NCI-H1092 treated with DMSO at 0.1 percent for 48 hours (cell line): Measurements from ENCODE around the gene LZTR1.

Source experiments
- DNase-seq: peaks from one replicate; lab custom pipeline; 2025; lab: John Stamatoyannopoulos, UW

The LZTR1 gene

DNA sequence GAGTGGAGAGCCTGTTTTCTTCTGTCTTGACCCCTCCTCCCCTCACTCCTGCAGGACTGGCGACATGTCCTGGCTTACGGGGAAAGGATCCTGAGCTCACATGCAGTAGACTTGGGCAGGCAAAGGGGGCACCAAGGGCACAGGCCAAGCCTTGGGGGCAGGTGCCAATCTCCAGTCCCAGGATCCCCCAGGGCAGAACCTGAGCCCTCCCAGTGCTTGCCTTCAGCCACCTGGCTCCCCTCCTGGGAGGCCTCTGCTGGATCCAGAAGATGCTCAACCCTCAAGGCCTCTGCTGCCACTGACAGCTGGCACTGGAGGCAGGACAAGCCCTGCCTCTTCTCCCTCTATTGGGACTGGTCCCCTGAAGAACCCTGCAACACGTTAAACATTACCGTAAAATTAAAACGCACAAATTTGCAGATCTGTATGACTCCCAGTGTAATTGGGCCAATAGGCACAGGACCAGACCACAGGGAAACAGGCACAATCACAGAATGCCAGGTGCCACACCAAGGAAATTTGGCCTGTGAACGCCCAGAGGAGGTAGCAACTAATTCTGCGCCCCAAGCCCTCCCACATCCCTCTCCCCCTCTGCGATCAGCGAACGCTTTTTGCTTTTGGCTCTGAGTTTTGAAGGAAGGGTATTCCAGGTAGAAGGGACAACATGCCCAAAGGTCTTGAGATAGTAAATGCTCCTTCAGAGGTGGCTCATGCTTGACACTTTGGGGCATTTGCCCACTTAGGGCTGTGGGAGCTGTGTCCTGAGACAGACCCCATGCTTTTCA is 967 bp upstream of the LZTR1 start:
- DNase-seq = no peak

DNA sequence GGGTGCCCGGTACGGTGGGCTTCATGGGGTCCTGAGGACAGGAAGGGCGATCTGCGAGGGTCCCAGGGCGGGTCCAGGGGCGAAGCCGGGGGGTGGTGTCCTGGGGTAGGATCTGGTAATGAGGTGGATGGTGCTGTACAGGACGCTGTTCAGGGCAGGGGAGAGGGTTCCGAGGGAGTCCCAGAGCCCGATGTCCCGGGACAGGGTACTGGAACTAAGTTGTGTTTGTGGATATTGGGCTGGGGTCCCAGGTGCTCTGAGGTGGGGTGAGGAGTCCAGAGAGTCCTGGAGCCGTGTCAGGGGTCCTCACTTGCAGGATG is 426 bp downstream of the LZTR1 start:
- no peak for DNase-seq

DNA sequence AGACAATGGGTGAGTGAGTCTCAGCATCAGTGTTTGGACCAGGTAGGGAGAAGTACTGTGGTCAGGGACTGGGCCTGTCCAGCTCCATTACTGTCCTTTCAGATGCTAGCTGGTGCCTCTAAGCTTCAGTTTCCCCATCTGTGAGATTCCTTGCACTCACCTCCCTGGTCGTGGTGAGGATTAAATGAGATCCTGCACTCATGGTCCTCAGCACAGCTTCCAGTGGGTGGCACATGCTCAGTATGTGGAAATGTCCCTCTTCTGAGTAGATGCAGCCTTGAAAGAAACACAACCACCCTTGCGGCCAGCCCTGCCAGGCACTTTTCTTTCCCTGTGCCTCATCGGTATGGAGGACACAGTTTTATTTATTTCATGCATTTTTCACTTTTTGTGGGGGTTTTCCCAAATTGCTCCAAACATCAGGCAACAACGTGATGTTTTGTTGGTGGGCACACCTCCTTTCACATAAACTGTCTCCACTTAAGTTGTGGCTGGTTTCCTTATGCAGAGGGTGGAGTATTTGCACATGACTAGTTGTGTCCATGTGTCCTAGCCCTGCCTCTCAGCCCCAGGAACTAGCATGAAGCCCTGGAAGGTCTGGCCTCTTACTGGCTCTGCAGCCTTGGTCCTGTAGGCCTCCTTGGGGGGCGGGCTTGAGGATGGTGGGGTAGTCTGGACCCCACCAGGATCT is 1.1 kb downstream of the LZTR1 start:
- DNase-seq = no peak

DNA sequence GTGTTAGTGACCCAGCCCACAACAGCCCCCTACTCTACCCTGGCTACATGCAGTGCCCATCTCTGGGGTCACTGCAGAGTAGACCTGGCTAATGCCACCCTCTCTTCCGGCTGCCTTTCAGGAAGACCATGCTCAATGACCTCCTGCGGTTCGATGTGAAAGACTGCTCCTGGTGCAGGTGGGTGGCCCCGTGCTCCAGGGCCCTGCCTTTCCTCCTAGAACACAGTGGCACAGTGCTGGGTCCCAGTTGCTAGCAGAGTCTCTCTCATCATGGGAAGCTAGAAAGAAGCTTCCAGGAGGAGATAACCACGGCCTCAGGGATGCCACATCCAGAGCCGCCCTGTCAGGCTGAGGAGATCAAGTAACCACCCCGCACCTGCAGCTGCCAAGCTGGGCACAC is 3.6 kb downstream of the LZTR1 start:
- DNase-seq = no peak

DNA sequence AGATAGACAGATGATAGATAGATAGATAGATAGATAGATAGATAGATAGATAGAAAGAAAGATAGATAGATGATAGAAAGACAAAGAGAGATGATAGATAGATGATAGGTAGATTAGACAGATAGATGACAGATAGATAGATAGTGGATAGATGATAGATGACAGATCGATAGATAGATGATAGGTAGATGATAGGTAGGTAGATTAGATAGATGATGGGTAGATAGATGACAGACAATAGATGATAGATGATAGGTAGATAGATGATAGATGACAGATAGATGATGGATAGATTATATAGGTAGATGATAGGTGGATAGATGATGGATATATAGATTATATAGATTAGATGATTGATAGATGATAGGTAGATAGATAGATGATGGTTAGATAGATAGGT is 4.3 kb downstream of the LZTR1 start:
- DNase-seq = no peak

DNA sequence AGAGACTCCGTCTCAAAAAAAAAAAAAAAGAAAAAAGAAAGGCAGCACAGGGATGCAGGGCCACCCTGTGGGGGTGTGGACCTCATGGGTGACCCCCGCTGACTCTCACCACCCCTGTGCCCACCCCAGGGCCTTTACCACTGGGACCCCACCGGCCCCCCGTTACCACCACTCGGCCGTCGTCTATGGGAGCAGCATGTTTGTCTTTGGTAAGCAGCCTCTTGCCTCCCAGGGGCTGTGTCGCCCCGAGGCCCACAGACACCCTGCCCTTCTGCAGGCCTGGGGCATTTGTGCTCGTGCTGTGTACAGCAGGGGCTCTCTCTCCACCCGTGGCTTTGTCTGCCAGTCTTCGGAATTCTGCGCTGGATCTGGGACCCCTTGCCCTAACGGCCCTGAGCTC is 5.3 kb downstream of the LZTR1 start:
- DNase-seq = no peak

DNA sequence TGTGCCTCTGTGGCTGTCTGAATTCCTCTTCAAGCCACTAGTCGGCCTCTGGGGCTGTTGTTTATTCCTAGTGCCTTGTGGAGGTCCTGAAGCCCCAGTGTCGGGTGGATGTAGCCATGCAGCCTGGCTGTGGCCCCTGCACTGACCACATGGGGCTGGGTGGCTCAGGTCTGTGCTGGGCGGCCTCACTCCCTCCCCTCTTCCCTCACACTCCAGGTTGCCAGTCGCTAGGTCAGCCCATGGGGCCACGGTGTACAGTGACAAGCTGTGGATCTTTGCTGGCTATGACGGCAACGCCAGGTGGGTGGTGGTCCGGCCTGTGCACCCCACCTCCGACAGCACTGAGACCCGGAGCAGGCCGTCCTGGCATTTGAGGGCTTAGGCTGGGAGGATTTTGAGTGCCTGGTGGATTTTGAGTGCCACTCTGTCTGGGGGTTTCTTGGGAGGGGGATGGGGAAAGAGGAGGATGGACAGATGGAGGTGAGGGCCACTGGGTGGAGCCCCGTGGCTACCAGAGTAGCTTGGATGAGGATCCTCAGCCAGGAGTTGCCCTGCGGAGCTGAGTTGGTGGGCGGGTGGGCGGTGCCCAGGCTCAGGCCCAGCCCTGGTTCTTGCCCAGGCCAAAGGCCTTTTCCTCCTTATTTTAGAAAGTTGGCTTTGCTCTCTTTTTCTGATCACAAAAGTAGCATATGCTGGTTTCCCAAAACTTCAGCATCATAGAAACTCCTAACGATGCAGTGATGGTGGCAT is 6.7 kb downstream of the LZTR1 start:
- DNase-seq = no peak

DNA sequence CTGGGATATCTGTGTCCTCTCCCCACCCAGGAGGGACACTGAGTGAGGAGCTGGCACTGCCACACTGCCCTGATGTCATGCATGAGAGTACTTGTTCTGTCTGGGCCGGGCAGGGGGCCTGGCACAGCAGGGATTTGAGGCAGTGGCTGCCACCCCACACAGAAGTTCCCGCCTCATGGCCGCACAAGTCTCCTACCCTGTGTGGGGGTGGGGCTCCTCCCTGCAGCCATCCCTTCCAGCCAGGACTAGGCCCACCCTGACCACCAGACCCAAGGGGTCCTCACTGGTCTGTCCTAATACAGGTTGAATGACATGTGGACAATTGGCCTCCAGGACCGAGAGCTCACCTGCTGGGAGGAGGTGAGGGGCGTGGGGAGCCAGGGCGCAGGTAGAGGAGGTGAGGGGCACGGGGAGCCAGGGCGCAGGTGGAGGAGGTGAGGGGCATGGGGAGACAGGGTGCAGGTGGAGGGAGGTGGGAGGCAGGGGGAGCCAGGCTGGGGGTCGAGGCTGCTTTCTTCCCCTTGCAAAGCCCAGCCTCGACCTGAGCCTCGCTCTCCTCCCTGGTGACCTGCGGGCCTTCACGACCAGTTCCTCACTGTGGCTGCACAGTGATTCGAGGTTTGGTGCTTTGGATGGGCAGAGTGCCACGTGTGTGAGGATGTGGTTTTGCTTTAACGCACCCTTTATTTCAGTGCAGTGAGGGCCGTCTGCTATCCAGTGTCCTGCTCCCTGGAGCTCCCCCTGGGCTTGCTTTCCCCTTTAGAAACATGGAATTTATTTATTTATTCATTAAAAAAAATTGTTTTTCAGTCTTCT is 7.4 kb downstream of the LZTR1 start:
- no peak for DNase-seq

DNA sequence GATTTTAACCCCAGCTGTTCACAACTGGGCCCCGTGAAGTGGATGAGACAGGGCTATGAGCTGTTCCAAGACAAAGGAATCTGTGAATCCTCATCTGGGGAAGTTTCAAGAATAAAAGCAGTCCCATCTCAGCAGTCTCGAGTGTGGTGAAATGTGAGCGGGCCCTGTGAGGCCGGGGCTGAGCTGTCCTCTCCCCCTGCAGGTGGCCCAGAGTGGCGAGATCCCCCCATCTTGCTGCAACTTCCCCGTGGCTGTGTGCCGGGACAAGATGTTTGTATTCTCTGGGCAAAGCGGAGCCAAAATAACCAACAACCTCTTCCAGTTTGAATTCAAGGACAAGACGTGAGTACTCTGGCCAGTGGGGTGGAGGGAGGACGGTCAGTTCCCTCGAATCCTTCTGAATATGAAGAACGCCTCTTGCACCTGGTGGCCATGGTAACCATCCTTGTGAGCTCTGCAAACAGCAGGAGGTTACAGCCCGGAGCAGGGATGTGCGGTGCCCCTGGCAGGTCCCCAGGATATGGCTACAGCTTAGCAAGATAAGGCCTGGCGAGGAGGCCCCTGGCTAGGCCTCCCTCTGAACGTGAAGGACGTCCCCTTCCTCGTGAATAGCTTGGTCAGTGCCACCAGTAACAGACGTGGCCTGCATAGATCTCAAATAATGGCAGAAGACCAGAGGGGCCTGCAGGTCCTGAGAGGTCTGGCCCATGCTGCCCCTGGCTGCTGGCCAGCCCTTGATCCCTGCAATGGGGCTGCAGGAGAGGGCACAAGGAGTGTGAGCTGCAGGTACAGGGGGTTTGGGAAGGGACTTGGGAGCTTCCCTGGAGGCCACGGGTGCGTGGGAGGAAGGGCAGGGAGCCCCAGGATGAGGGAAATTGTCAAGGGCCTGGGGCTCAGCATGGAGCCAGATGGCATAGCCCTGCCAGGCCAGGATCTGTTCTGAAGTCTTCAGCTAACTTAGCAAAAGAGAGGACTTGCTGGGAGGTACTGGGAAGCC is 8.4 kb downstream of the LZTR1 start:
- DNase-seq = no peak

DNA sequence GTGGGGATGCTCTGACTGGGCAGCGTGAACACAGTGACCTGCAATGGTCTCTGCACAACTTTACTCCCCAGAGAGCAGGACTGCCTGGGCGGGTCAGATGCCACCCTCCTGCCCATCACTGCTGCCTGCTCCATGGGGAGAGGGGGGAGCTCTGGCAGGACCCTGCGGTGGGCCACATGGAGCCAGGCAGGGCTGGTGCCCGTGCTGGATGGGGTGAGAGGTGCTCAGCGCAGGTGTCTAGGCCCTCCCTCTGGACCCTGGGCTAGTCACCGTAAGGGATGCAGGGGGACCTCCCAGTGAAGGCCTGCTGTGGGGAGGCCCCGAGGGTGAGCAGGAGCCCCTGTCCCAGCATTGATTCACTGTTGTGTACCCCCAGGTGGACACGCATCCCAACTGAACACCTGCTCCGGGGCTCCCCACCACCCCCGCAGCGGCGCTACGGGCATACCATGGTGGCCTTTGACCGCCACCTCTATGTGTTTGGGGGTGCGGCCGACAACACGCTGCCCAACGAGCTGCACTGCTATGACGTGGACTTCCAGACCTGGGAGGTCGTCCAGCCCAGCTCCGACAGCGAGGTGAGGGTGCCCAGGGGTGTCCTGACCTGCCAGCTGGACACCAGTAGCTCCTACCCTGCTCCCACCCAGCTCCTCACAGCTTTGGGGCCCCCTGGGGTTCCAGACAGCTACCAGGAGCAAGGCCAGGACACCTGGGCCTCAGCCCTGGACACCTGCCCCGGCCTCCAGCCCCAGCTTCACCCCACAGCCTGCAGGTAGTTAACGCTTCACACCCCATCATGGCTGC is 9.4 kb downstream of the LZTR1 start:
- DNase-seq = no peak

DNA sequence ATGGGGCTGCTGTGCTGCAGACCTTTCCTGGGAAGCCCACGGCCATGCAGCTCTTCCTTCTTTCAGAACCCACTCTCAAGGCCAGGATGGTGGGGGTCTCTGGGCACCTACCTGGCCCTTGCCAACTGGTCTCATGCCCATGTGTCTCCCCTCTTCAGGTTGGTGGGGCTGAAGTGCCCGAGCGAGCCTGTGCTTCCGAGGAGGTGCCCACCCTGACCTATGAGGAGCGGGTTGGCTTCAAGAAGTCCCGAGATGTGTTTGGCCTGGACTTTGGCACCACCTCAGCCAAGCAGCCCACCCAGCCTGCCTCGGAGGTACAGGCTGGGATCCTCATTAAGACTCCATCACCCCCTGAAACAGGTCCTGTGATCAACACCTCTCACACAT is 10.0 kb downstream of the LZTR1 start:
- DNase-seq = no peak

DNA sequence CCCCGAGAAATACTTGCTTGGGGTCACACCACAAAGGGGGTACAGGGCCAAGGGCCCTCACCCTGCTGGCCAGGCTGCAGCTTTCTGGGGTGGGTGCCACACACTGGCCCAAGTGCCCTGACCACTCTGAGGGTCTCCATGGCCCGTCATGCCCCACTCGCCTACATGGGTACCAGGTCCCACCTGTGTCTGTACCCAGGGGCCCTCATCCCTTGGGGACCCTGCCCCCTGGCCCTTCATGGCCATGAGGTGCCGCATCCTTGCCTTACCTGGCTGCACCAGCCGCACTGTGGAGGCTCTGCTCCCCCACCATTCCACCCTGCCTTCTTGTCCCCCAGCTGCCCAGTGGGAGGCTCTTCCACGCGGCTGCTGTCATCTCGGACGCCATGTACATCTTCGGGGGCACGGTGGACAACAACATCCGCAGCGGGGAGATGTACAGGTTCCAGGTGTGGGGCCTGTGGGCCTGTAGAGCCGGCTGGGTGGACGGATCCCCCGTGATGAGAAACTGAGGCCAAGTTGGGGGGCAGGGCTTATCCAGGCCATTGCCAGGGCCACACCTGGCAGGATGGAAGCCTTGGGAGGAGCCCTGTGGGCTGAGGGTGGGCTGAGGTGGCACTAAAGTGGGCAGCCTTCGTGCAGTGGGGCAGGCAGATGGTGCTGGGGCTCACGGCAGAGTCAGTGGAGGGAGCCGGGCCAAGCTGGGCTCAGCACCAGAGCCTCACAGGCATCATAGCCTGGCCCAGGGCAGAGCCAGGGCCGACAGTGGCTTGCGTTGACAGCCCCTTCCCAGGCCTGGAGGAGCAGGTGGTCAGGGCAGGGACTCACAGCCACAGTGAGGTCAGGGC is 10.6 kb downstream of the LZTR1 start:
- DNase-seq = no peak

DNA sequence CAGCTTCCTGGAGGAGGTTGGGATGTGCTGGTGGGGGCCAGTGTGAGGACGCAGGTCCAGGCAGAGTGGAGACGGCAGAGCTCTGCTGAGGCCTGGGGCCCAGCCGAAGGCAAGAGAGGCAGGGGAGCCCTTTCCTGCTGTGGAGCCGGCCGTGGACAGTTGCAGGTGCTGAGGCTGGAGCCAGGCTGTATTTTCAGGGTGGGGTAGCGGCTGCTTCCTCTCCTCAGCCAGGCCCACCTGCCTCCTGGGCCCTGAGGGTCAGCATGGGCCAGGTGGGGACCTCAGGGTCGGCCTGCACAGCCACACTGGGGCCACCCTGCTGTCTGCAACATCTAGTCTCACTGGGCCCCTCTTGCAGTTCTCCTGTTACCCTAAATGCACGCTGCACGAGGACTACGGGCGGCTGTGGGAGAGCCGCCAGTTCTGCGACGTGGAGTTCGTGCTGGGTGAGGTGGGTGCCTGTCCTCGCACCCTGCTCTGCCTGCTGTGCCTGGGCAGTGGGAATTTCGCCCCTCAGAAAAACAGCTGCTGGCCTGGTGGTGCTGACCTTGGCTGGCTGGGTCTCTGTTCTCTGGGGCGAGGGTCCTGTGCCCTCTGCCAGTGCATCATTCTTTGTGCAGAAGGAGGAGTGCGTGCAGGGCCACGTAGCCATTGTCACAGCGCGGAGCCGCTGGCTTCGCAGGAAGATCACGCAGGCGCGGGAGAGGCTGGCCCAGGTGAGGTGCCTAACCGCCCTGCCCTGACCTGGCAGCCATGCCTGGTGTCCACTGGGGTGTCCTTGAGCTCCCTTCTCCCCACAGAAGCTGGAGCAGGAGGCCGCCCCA is 11.4 kb downstream of the LZTR1 start:
- no peak for DNase-seq

DNA sequence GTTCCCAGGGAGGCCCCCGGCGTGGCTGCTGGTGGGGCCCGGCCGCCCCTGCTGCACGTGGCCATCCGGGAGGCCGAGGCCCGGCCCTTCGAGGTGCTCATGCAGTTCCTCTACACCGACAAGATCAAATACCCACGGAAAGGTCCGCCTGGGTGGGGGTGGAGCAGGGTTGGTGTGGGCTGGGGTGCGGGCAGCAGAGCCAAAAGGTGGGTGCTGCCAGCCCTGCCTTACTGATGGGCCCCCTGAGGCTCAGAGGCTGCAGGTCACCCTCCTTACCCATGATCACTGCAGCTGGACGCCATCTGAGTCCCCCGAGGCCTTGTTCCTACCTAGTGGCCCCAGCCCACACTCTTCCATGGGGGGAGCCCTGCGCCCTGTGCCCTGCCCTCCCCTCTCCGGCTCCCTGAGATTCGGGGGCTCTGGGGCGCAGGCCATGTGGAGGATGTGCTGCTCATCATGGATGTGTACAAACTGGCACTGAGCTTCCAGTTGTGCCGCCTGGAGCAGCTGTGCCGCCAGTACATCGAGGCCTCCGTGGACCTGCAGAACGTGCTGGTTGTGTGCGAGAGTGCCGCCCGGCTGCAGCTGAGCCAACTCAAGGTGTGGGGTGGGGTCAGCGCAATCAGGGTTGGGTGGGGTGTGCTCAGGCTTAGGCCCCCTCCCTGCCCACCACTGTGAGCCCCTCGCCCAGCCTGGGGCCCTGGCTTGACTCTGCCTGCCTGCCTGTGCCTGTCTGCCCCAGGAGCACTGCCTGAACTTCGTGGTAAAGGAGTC is 12.2 kb downstream of the LZTR1 start:
- DNase-seq = no peak

DNA sequence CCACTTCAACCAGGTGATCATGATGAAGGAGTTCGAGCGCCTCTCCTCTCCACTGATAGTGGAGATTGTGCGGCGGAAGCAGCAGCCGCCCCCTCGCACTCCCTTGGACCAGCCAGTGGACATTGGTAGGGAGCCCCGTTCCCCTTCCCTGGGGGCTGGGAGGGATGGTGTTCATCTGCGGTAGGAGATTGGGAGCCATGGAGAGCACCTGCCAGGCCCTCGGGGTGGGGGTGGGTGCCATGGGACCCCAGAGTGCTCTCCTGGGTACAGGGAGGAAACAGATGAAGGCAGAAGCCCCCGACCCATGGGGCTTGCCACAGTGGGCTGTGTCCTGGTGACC is 12.8 kb downstream of the LZTR1 start:
- no peak for DNase-seq

DNA sequence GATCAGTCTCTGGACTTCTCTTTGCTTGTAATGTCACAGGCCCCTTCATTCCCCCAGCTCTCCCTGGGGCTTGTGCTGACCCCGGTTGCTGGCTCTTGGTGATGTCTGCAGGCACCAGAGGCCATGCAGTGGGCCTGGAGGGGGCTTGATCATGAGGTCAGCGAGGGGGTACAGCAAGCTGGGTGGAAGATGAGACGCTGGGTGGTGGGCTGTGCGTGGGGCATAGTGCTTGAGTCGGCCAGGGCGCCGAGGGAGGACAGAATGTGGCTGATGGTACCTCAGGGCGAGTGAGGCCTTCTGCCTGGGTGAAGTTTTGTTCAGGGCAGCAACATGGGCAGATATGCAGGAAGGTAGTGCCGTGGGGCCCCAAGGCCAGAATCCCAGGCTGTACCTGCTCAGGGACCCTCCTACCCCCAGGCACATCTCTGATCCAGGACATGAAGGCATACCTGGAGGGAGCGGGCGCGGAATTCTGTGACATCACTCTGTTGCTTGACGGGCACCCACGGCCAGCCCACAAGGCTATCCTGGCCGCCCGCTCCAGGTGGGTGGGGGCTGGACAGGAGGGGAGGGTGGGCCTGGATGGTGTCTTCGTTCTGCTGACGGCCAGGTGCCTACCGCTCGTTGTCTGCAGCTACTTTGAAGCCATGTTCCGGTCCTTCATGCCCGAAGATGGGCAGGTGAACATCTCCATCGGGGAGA is 13.4 kb downstream of the LZTR1 start:
- DNase-seq = no peak

DNA sequence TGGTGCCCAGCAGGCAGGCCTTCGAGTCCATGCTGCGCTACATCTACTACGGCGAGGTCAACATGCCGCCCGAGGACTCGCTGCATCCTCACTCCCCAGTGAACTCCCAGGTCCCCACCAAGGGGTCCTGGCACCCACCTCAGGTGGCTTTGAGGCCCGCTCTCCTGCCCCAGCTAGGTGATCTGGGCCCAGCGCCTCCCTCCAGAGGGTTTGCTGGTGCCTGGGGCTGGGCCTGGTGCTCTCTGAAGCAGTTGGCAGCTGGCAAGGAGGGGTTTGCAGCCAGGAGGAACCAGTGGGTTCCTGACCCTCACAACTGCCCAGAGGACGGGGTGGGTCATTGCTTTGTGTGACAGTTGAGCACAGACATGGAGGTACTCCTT is 13.9 kb downstream of the LZTR1 start:
- DNase-seq = no peak
